GM12873 (cell line): ENCODE measurements around the gene SELPLG.

ENCODE experiments used
- CTCF ChIP-seq: IDR thresholded peaks from 2 replicates; pipeline ENCODE4 v1.5.1; 2012; ENCODE audit warnings: low read depth, mild to moderate bottlenecking, moderate library complexity, low read length, control low read depth; ENCODE audit not compliant: insufficient read depth; ENCODE audit errors: missing control alignments

SELPLG gene

GRCh38 chr12:108612788-108613282 lies 20.9 kb downstream of the SELPLG start:
- TF ChIP-seq CTCF = no peak

- peak; percentile 62 for TF ChIP-seq CTCF
Observed at GRCh38 chr12:108611884-108612415, 21.7 kb downstream of the SELPLG start.

DNA sequence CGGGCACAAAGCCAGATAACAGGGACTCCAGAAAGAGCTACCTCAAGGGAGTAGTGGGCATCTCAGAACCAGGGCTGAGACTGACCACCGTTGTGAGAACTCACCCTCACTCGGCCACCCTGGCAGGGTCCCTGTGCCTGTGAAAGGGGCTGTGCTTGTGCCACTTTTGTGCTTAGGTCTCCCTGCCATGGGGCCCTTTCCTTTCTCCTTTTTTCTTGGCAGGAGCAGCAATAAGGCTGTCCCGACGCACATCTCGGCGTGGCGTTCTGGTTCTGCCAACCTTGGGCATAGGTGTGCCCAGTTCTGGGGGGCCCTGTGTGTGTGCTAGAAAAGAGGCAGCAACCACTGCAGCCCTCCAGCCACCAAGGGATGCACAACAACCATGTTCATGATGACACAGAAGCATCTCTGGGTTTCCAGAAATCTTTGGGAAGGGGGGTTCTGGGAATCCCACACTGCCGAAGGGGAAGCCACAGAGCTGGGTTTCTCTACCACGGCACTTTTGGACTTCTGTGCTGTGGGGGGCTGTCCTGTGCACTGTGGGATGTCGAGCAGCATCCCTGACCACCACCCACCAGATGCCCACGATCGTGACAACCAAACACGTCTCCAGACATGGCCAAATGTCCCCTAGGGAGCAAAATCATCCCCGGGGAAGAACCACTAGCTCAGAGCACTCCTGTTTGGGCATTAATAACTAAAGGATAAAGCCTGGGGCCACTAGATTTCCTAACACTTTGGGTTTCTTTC lies 22.7 kb downstream of the SELPLG start:
- no peak for TF ChIP-seq CTCF

GRCh38 chr12:108610336-108610815 lies 23.3 kb downstream of the SELPLG start:
- no peak for TF ChIP-seq CTCF

DNA sequence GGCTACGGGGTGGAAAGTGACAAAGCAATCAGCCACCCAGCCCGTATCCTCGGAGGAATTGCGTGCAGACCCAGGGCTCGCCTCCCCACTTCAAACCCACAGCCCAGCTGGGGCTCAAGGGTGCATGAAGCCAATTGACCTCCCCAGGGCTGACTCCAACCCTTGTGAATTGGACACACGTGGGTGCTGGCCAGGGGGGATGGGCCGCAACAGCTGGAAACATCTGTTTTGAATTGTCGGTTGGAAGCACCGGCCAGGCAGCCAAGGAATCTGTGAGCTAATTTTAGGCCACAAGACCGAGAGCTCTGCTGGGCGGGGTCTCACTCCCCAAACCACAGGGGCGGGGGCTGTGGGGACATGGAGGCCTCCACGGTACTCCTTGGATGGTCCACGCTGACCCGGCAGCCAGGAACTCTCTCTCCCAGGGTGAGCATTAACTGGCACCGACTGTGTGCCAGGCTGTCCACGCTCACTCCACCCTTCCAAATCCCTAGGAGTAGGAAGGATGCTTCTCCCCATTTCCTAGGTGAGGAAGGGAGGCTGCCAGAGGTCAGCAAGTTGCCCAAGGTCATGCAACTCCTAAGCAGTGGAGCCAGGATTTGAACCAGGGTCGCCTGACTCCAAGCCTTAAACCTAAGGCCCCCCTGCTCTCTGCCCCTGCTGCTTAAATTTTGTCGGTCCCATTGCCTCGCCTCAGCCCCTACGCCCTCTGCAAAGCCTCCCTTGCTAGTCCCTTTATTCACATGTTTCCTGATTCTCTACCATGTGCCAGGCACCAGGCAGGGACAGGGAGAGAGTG lies 24.0 kb downstream of the SELPLG start:
- no peak for TF ChIP-seq CTCF

GRCh38 chr12:108608616-108609015 lies 25.1 kb downstream of the SELPLG start:
- no peak for TF ChIP-seq CTCF

- TF ChIP-seq CTCF = no peak
Observed at GRCh38 chr12:108607981-108608600, 25.6 kb downstream of the SELPLG start.
